ENCODE results near the gene AJUBA. TPM values are rescaled to one million over a fixed set of nuclear protein-coding genes. Genes with fewer than 3 reads are reported as not detected.
"Not testable (repeated sequence)": the region's sequence is repeated elsewhere in the genome, so short reads cannot be mapped to it uniquely, and the experiment has no call there.

The AJUBA gene
- total RNA-seq, 1 donor from 2014 or later, result 53.3 TPM

DNA sequence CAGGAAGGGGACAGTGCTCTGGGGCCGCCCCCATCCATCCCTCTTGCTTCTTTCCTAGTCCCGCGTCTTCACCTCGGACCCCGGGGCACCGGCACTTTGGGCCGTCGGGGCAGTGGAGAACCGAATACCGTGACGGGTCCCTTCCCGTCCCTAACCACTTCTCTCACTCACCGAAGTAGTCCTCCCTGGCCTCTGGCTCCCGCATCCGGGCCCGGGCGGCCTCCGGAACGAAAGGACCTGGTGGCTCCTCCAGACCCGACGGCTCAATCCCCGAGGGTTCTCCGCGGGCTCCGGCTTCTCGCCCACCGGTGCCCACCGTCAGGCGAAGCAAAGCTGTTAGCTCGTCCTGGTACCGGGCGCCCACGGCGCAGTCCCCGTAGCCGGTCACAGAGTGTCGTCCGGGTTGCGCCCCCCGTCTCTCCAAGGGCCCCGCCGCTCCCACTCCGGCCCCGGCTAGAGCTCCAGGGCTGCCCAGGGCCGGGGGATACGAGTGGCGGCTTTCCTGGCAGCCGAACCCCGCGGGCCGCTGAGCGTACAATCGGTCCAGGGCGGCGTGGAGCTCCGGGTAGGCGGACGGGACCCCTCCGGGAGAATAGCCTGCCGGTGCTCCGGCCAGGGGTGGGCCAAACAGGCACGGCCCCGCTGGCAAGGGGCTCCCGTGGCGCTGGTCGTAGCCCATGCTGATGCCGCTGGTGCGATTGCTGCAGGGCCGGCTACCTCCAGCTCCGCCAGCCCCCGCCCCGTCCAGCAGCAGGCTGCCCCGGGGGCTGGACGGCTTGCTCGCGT is 1.1 kb downstream of the AJUBA start:
- DNase-seq (ENCODE audit: low spot score), result no peak

- DNase-seq (ENCODE audit: low spot score), result peak; percentile 51
Observed at GRCh38 chr14:22980672-22981089, 1.7 kb downstream of the AJUBA start.

DNA sequence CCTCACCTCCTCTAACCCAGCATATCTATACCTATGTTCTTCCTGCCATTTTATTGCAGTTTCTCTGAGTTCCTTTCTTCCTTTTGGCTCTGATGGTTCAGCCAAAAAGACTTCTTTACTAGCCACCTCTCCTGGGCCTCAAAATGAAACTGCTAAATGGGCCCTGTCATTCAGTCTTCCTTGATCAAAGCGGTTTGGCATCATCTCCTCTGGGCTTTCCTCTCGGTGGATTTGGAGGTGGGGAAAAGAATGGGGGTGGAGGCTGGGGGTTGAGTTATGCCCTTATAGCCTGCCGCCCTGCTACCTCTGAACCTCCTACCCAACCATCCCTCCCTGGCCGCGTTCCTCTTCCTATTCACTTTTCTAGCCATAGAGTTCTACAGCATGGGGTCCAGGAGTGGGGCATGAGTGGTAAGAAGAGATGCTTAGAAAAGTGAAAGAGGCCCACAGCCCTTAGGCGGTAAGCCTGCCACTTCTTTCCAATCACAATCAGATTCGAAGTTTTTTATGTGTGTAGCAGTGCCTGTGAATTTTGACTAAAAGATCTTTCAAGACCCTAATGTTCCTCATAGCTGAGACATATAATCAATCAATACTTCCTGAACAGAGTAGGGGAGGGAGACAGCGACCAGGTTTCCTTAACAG is 2.5 kb downstream of the AJUBA start:
- no peak for DNase-seq (ENCODE audit: low spot score)

DNA sequence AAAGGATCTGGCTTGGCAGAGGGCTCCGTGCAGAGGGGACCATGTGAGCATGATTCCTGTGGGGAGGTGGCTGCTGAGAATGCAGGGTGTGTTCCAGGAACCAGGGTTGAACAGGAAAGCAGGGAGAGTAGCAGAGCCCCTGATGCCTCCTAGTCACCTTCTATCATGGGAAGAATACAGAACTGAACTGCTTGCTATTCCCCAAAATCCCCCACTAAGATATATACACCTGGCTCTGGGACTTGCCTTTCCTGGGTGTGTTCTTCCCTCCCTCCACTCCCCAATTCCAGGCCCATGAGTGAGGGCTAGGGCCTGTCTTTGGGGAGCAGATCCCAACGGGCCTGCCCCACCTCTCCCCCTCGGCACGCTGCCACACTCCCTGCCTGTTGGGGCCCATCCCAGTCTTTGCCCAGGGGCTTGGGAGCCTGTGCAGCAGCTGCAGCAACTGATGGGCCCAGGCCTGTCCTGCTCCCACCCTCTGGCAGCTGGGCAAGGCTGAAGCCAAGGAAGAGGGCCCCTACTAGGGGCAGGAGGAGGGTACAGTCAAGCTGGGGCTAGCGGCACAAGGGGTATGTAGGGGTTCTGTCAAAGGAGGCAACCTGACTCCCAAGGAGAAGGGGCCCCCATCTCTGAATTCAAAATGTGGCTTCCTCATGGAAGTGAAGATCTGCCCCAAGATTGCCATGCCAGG is 3.2 kb downstream of the AJUBA start:
- no peak for DNase-seq (ENCODE audit: low spot score)

DNA sequence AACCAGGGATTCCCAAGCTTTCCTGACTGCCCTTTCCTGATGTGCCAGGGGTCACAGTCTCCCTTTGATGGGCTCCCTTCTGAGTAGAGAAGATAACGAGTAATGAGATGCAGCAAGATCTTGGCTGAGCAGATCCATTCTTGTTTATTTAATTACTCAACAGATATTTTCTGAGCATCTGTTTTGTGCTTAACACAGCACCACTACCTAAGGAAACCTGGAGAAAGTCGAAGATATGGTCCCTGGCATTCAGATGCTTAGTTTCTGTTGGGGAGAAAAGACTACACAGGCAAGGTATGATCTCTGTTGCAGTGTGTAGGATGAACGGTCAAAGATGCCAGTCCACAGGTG is 3.9 kb downstream of the AJUBA start:
- DNase-seq (ENCODE audit: low spot score), result no peak

GRCh38 chr14:22977684-22978486 is 4.5 kb downstream of the AJUBA start:
- DNase-seq (ENCODE audit: low spot score), result peak; percentile 77

DNA sequence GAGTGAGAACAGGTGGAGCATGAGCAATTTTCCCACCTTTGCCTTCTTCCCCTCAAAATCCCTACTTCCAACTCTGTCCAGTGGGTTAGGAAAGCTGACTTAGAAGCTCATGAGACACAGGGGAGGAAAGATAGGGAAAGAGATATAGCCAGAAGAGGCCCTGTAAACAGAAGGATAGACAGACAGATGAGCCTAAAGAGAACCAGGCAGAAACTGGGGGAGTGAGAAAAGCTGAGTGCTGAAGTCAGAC is 5.0 kb downstream of the AJUBA start:
- no peak for DNase-seq (ENCODE audit: low spot score)

DNA sequence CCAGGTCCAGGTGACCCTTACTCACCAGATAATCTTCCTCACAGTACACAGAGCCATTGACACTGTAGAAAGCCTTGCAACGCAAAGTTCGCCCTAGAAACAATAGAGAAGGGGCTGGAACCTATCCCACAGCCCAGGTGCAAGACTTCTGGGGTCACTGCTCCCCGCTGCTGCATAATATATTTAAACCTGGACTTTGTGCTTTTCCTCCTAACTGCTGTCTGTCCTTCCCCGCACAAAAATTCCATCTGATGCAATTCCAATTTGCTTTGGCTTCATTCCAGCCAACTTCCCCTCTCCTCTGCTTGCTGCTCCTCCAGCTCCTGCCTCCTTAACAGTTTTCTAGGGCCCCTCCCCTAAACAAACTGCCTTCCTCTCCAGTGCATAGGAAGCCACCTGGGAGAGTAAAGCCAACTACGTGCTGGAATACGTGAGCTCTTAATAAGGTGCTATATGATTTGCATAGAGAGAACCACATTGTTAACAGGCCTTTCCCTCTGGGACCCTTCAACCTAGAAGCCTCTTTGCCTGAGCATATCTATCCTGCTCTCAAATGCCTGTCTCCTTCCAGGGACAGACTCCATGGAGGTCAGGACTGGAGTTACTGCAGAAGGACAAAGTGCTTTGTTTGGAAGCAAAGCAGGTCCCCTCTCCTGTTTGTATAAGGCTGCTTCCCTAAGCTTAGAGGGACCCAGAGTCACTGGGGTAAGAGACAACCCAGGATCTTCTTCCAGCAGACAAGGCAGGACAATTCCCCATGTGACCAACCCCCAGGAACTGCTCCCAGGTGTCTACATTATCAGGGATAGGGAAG is 5.5 kb downstream of the AJUBA start:
- DNase-seq (ENCODE audit: low spot score), result peak; percentile 77

DNA sequence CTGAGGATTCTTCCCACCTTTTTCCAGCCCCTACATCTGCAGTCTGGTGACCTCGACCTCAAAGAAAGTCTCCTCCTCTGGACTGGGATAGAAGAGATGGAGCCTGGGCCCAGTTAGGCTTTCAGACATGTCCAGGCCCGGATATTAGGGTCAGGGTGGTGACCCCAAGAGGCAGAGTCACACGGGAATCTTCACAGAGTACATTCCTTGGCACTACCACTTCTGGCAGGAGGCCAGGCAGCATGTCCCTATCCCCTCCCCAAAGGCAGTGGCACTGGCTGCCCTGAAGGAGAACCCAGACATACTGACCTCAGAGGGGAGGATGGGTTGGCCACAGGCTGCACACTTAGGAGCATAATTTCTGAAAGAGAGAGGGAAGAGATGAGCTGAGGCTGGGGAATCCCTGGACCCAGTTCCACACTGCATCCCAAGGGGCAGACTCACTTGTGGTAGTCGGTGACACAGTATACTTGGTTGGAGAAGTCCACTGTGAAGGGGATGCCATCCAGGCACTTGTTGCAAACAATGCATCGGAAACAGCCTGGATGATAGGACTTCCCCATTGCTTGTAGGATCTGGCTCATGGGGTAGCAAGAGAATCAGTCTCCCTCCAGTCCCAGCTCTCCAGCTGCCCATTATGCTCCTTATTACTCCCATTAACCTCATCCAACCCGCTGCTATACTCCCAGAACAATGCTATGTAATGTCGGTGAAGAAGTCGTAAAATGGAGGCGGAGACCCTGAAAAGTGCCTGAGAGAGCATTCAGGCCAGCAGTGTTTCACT is 7.6 kb downstream of the AJUBA start:
- DNase-seq (ENCODE audit: low spot score), result no peak

DNA sequence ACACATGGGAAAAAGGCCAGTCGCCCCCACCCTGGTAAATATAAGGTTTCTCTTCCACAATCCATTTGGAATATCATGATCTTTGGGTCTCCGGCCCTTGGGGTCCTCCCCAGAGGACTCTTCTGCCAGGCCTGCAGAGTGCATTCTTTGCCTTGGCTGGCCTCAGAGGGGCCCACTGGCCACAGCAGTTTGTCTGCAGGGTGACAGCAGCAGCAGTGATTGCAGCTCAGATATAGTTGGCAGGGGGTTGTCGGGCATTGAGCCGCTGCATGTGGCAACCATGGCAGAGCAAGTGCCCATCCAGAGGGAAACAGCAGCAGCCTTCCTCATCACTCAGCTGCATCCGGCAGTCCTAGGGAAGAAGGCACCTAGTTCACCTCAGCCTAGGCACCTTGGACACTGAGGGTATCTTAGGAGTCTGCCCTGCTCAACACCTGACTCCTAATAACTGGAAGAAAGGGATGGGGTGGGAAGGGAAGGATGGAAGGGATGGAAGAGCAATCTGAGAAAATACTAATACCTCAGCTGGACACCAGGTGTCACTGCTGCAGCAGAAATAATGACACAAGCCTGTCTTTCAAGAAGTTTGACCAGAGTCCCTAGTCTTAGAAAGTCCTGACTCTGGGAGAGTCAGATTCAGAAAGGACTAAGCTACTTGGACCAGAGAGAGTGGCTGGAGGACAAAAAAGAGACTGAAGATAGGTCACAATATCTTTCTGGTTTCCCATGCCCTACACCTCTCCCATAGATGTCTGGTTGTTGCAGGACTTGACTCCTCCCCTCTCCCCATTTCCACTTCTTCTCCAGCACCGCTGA is 8.9 kb downstream of the AJUBA start:
- DNase-seq (ENCODE audit: low spot score), result peak; percentile 55

DNA sequence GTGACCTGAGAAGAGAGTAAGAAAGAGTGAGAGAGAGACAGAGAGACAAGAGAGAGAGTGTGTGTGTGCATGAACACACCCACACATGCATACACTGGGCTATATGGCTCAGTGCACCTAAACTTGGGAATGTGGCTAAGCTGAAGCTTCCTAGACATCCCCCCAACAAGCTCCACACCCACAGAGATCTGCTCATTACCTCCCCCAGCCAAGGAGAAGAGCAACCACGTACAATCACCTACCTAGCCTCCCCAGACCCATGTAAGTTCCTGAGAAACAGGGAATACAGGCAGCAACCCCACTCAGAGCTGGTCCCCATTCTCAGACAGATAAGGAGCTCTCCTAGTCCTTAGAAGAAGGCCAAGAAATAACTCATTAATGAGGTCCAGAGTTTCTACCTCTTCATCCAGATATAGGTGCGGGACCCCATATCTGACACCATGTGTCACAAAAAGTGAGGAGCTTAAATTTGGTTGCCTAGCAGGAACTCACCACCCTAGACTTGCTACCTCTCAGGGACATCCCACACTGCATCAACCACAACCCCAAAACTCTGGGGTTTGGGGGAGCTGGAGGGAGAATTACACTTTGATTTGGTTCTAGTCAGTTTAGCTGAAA is 9.9 kb downstream of the AJUBA start:
- DNase-seq (ENCODE audit: low spot score), result no peak

DNA sequence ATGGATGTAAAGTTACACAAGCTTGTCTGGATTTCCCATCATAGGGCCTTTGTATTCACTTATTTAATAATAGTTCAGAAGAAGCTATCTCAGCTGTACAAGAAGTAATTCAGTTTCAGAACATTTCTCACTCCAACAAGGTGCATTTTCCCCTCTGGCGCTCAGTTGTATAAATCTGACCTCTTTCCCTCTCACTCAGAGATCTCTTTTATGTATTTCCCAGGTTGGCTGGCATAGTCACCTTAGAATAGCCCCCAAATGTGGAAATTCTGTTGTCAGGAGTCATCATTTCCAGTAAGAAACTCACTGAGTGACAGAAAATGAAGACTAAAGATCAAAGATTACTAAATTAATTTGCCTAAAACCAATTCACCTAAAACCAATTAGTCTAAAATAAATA is 11.2 kb downstream of the AJUBA start:
- no peak for DNase-seq (ENCODE audit: low spot score)

GRCh38 chr14:22966783-22967269 is 15.5 kb downstream of the AJUBA start:
- no peak for DNase-seq (ENCODE audit: low spot score)

- DNase-seq (ENCODE audit: low spot score), result not testable (repeated sequence)
Observed at GRCh38 chr14:22965916-22966782, 16.2 kb downstream of the AJUBA start.

DNA sequence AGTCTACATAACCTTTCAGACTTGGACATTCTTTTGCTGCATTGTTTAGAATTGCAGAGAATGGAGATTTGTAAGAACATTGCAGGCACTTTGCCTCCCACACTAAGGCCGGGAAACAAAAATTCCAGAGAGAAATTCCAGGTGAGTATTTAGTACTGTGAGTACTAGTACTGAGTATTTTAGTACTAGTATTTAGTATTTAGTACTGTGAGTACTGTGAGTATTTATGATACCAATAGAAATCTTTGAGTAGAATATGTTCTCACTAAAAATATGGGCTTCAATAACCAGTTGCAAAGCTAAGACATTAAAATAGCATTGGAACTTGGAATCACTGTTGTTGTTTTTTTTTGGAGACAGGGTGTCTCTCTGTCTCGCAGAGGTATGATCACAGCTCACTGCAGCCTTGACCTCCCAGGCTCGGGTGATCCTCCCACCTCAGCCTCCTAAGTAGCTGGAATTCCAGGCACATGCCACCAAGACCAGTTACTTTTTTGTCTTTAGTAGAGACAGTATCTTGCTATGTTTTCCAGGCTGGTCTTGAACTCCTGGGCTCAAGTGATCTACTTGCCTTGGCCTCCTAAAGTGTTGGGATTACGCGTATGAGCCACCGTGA is 20.2 kb downstream of the AJUBA start:
- DNase-seq (ENCODE audit: low spot score), result no peak

GRCh38 chr14:22955702-22956569 is 26.4 kb downstream of the AJUBA start:
- DNase-seq (ENCODE audit: low spot score), result no peak

GRCh38 chr14:22952418-22952817 is 29.9 kb downstream of the AJUBA start:
- DNase-seq (ENCODE audit: low spot score), result no peak

All from mucosa of gallbladder (tissue), 1 donor.